NCI-H446 (cell line): Measurements from ENCODE around the gene TMEM30A.

Experiments
- DNase-seq, 2 experiments: peaks; one replicate each; lab custom pipeline; 2025; lab: John Stamatoyannopoulos, UW

Gene TMEM30A

DNA sequence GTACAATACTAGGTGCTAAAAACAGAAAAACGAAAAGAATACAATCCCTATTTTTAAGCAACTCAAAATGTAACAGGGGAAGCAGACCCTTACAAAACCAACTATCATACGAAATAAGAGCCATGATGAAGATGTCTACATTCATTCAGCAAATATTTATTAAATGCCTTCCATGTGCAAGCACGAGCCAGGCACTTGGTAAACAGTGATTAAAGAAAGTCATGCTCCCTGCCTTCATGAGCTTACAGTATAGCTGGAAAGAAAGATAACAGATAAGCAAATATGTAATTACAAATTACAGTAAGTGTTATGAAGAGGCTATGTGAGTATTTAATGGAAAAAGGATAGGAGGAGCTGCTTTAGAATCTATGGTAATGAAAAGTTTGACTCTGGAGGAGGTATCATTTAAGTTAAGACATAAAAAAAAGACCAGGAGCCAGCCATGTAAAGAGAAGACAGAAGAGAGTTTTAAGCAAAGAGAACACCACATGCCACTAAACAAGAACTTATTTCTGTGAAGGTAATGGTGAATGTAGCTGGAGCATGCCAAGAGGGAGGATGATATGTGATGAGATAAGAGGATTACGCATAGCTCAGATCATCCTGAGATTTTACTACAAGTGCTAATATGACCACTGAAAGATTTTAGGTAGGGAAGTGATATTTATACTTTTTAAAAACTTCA lies 21.7 kb downstream of the TMEM30A start:
- DNase-seq: no peak

DNA sequence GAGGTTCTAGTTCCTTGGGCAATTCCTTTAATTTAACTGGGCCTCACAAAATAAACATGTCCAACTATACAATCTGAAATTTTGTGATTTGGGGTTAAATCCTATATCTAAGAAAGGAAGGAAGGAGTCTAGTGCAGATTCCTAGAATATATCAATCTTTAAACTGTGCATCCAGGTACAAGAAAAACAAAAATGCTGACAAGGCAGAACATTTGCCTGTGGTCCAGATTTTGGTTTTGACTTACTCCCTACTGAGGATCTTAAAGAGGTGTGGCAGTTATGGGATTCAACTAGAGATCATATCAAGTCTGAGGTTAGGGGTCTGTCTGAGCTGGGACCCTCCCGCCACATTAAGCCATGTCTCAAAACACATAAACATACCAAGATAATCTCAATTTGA lies 23.3 kb downstream of the TMEM30A start:
- DNase-seq: no peak

DNA sequence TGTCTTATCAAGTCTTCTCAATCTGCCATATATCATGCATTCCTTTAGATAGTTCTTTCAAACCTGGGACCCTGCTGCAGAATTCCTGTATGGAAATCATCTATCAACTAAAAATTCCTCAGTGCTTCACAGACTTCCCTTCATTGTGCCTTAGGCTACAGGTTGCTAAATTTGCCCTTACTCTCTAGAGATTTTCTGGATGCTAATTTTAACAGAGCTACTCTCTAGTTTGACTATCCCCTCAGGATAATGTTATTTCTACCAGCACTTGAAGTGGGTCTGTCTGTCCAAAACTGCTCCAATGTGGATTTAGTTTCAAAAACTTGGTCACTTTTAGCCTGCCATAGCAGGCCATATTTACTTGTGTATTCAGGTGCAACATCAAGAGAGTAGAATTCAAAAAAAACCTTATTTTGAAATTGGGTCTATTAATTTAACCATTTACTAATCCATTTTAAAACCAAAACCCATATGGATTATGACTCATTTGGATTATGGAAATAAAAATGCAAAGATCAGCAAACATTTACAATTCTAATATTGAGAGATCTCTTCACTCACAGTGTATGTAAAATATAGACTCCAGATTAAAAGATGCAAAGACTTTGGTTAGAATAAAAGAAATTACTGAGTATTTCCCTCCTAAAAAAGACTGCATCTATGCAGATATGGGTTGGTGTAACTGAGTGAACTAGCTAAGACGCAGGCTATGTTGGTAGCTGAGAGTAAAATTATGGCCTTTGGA lies 27.1 kb downstream of the TMEM30A start:
- DNase-seq: no peak

DNA sequence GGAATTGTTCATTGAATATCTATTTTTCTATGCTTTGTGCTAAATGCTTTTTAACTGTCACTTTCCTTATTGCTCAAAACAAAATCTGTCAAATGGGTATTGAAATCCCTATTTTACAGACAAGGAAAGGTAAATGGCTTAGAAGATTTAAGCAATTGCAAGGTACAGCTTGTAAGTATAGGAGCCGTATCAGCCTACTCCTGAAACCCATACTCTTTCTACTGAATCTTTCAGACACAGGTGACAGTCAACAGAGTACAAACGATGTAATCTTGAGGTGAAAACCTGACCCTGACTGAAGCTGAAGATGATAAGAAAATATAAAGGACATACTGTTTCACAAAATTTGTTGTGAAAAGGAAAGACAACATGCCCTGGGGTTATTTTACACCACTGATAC lies 34.0 kb downstream of the TMEM30A start:
- DNase-seq: no peak

DNA sequence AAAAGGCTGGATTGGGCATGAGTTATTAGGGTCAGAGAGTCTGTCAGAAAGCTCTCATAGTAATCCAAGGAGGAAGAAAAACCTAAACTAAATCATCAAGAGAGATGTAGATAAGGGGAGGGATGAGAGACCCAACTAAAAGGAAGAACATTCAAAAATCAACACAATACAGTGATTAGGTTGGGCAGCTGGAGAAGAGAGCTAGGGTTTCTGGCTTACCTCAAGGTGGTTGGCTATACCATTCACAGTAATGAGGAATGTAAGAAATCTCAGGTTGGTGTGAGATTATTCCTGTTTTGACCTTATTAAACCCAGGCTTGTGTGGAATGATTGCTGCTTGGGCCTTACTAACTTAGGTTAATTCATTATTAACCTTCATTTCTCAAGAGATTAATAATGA lies 34.8 kb downstream of the TMEM30A start:
- no peak for DNase-seq

DNA sequence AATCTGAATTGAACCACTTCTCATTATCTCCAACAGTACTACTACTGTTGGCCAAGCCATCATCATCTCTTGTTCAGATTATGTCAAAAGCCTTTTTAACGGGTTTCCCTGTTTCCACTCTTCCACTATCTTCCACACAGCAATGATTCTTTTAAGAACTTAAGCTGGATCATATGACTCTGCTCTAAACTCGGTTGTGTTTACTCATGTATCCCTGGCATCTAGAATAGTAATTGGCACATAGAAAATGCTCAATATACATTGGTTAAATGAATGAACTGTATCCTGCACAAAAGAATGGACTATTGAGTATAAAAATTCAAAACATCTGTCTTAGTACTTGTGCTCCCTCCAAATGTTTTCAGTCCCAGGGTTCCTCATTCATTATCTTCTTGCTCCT lies 38.2 kb downstream of the TMEM30A start:
- DNase-seq: no peak

DNA sequence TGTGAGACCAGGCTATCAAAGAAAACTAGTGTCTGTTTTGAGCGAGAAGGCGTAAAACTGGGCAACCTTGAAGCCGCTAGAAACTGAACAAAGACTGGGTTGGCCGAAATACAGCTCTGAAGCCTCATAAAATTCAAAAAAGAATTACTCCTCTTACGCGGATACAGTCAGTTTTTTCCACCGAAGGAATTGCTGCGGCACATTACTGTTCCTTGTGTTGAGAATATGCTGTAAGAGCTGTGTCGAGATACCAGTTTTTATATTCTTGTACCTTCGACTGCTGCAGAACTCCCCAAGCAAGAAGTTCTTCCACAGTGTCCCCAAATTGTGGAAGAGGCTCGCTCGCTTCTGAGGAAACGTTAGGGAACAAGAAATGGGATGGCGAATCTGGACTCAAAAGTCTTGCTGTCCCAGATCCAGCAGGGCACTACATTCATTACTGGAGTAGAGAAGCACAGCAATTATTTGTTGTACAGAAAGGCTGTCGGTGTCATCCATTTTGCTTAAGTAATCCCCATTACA lies 40.5 kb downstream of the TMEM30A start:
- no peak for DNase-seq

DNA sequence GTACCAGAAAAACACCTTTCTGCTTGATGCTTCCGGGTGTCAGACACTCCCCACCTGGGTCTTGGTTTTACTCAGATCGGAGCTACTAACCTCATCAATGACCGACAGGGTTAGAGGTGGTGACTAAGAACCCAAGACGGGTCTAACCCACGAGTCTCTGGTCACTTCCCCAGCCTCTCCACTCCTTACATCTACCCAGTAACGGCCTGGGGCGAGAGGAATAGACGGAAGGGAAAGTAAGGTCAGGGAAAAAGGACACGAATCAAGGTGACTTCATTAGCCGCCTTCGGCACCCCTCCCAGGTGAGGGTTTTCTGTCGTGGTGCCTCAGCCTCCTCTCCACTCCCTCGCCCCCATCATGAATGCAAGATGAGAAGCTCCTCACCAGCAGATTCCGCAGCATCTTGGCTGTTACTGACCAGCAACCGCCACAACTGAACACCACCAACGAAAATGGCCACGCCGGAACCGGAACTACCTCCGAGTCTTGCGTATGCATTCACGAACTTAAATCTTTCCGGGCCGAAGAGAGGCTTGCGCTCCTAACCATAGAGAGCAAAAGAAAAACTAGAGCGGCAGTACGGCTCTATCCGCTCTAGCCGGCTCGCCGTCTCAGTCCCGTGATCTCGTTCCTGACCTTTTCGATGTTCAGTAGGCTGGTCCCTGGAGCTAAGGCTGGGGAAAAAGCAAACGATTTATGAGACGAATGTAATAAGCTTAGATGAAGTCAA lies 41.1 kb downstream of the TMEM30A start, which contains the start of gene COX7A2:
Gene COX7A2, minus strand, starts transcription at position 469 of the 730 bp plus-strand sequence. Its CDS starts 67 bp downstream, at position 402.
- peak; percentile 92 to 94 for DNase-seq

DNA sequence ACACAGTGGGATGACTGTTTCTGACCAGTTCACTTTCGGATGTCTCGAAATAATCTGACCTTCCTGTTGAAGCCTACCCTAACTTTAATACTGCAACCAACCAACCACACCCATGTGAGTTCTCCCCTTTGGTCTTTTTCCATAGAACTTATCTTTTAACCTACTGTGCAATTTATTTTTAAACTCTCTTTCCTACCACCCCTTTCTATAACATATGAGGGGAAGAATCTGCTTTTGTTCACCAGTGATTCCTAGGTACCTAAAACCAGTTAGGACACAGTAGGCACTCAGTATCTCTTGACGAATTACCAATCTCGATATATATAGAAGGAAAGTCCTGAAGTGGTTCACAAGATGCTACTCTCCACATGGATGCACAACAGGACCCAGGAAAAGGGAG lies 48.0 kb downstream of the TMEM30A start:
- DNase-seq: no peak

DNA sequence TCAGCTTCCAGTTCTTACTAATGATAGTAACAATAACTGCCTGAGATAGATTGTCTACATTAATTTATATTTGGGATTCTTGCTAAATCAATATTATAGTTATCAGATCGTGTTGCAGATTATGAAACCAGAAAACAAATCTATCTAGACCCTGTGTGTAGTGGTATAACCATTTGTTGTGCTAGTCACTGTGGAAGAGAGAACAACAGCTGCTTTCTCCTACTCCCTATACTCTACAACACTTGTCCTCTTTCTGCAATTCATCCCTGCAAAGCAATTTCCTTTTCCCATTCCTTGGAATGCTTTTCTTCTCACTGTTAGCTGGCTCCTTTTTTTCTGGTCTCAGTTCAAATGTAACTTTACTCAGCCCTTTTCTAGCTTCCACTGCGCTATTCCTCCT lies 49.3 kb downstream of the TMEM30A start:
- DNase-seq: no peak

DNA sequence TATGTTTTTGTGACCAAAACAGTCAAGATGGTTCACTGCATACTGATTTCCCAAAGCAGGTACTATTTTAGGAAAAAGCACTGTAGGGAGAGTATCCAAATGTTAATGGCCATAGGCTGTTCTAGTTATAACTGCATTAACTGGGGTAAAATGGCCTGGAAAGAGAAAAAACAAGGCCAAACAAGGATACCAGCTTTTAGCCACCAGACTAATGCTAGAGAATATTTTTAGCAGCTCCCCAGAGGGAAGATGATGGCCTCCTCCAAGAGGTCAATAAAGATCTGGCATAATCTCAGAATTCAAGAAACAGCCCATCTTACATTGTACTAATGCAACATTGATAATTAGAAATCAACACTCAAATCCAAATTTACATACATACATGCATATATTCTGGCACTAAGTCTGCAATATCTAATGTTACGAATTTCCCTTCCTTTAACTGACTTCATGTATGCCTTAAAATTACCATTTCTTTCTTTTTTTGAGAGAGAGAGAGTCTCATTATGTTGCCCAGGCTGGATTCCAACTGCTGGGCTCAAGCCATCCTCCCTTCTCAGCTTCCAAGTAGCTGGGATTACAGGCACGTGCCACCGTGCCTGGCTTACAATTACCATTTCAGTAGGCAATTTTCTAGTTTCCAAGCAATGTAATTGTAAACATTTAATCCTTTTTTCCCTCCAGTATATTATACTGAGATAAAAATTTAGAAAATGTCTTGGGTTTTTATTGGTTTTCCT lies 50.3 kb downstream of the TMEM30A start:
- peak; percentile 54 to 76 for DNase-seq

DNA sequence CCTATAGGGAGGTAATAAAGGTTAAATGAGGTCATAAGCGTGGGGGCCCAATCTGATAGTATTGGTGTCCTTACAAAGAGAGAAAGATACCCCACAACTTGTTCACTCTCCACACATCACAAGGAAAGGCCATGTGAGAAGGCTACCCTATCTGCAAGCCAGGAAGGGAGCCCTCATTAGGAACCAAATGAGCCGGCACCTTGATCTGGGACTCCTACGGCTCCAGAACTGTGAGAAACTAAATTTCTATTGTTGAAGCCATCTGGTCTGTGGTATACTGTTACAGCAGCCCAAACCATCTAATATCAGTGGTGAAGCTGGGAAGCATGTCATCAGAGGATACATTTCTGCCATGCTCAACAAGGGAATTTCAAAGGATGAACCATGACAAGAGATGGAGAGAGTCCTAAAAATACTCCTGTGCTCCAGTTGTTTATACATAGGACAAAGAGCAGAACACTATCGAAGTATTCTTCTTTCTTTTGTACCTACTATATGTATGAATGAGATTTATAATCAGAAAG lies 51.4 kb downstream of the TMEM30A start:
- DNase-seq: peak; percentile 4 to 6

DNA sequence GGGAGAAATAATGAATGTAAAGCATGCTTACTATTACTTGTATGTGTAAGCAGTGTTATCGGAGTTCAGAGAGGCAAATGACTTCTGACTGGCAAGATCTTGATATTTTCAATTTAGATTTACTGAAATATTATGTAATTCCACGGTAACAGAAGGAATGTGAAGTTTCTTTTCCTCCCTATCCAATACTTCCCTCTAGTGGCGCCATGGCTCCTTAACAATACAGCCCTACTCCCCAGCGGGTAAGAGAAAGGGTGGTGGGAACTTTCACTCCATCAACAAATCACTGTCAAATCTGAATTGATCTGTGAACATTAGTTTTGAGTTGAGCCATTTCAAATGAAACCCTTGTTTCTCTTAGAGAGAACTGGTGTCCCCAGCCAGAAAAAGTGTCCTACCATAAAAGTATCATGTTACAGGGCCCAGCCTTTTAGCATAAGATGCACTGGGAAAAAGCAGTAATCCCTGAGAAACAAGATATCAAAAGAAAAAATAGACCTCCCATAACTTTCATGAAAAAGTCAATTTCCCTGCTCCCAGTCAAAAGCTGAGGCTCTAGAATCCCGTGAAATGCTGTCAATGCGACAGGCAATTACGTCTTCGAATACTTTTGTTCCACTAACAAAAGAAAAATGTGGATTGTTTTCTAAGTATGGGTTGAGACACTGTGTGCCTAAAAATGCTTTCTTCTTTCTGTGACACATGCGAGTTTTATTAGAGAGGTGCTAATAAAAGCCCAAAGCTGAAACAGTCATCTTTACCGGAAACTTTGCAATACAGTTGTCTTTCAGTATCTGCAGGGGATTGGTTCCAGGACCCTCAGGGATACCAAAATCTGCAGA lies 53.9 kb downstream of the TMEM30A start:
- DNase-seq: peak in 1 of 2 experiments; percentile 50

DNA sequence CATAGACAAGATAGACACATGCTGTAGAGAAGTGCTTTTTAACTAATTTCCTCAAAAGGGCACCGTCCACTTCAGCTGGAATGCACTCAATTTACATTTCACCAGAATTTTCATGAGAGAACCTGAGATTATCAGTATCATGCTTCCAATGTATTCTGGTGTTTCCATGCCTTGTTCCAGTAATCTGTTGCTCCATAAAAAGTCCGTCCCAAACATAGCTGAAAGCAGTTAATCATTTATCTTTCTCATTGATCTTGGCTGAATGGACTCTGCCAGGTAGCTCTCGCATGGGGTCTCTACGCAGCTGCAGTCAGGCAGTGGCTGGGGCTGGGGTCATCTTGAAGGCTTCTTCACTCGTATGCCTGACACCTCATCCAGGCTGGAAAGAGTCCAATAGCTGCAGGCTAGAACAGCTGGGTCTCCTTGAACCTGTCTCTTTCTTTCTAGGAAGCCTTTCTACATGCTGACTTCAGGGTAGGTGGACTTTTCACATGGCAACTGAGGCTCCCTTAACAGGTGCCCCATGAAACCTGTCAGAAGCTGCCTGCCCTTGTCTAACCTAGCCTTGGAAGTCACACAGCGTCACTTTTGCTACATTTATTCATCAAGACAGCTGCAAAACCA lies 60.2 kb downstream of the TMEM30A start:
- DNase-seq: no peak

DNA sequence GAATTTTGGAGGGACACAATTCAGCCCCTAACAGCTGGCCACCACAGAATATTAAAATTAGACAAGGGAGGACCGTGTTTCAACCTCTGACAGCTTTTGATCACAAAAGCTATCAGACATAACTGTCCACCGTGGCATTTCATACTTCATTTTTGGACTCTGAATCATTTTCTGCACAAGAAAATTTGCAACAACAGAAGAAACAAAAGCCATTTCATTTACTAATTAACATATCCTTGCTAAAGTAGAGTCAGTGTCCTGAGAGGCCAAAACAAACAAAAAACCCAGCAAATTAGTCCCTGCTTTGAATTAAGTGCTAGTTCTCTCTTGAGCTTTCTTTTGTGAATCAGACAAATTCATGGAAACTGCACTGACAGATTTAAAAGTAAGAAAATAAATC lies 61.2 kb downstream of the TMEM30A start:
- DNase-seq: no peak

DNA sequence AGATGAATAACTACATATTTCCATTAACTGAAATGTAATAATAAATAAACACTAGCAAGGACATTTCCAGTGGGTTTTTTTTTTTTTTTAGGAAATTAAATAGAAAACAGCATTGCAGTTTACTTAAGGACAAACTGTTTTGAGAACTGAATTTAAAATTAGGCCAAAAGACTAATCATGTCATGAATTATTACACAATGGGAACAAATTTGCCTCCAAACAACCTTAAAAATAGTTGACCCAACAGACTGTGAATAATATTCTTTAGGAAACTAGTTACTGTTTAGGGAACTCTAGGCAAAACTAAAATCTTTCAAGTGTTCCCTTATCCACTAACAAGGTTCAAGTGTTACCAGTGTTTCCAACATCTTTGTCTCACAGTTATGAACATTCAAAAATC lies 62.3 kb downstream of the TMEM30A start:
- no peak for DNase-seq

DNA sequence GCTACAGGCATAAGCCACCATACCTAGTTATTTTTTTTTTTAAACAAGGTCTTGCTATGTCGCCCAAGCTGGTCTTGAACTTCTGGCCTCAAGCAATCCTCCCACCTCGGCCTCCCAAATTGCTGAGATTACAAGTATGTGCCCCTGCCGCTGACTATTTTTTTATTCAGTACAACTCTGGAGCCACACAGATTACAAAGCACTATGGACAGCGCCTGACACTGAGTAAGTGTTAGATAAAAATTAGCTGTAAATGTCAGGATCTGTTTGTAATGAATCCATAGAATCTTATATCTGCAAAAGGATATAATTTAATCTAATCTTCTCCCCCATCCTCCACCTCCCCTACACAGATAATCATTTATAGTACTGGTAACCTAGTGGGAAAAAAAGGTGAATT lies 63.5 kb downstream of the TMEM30A start:
- DNase-seq: no peak

DNA sequence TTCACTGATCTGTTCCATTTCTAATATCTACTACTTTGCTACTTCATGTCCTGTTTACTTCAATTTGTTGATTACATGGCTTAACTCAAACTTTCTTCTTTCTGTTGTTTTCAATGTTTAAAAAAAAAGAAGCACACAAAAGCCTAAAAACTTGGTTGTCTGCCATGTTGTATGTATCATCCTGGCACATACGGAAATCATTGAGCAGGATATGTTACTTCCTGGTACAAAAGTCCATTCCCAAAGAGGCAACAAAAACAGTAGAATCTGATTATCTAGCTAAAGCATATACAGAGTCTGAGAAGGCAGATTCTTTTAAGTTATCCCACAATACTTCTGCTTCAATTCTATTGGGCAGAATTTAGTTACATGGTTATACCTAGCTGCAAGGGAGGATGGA lies 64.2 kb downstream of the TMEM30A start:
- DNase-seq: no peak

DNA sequence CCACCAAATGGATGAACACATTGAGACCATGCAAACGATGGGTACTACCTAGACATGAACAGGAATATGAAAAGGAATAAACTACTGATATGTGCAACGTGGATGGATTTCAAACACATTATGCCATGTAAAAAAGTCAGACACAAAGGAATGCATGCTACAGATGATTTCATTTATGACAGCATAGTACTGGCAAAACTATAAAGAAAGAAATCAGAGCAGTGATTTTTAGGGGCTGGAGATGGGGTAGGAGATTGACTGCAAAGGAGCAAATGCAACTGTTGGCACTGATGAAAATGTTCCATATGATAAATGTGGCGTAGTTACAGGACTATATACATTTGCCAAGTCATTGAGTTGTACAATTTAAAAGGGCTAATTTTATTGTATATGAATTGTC lies 65.3 kb downstream of the TMEM30A start:
- DNase-seq: no peak

DNA sequence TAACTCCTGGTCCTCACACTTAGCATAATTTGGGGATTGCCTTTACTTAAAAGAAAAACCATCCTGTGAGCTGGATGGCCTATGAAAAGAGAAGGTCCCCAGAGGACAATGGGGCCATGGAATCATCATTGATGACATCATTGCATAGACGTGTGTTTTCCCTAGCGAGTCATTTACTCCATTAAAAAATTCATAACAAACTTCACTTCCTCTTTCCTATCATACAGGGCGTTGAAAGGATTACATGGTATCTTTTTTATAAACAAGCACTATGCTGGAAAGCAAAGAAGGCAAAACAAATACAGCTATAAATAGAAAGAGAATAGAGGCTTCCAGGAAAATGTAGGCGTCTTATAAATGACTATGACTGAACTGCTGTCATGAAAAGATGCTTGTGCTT lies 67.4 kb downstream of the TMEM30A start:
- DNase-seq: no peak
